PC-3 (cell line): ENCODE data around the gene DPYSL4. TPM values are rescaled to one million over a fixed set of nuclear protein-coding genes. Genes with fewer than 3 reads are reported as not detected.

Experiments used
- ATAC-seq: fragments of 200-7000 bp; cut with Tn5 transposase; 2 replicates; pipeline ENCODE4 v1.9.1; 2020; ENCODE audit warnings: mild to moderate bottlenecking, moderate library complexity
- BruUV-seq: library from RNA; stranded (reverse); fragments of 400-500 nt; replicated peaks from 2 replicates; lab custom pipeline; 2021; lab: Mats Ljungman, UMichigan
- CTCF ChIA-PET: fragments of 300-600 bp; sonication (Branson Sonifier 250); formaldehyde crosslinking; loops from one replicate; lab custom pipeline; 2022; ENCODE audit warnings: antibody characterized with exemption; lab: Charles Lee
- POLR2A ChIA-PET: fragments of 300-600 bp; sonication (Branson Sonifier 250); formaldehyde crosslinking; loops from one replicate; lab custom pipeline; 2022; ENCODE audit warnings: antibody characterized with exemption; ENCODE audit not compliant: unreplicated experiment; lab: Charles Lee
- DNase-seq: peaks from one replicate; pipeline ENCODE4 v3.0.0-alpha.2; 2015
- H2AFZ ChIP-seq: fragments of 300-600 bp; sonication (generic); 2 replicates; pipeline ENCODE4 v1.6.0; 2016; ENCODE audit warnings: antibody characterized with exemption, low read length
- H3F3A ChIP-seq: fragments of 300-600 bp; sonication (generic); one replicate; pipeline ENCODE4 v1.6.0; 2017; ENCODE audit warnings: antibody characterized with exemption, low read length, control low read depth, mild to moderate bottlenecking; ENCODE audit not compliant: unreplicated experiment
- H3K27ac ChIP-seq: fragments of 300-600 bp; sonication (generic); 2 replicates; pipeline ENCODE4 v1.5.1; 2016; ENCODE audit warnings: mild to moderate bottlenecking, low read length
- H3K27me3 ChIP-seq: fragments of 300-600 bp; sonication (generic); 2 replicates; pipeline ENCODE4 v1.6.1; 2016; ENCODE audit warnings: low read length, mixed read lengths
- H3K36me3 ChIP-seq: fragments of 300-600 bp; sonication (generic); 2 replicates; pipeline ENCODE4 v1.6.1; 2016; ENCODE audit warnings: low read depth, mixed run types, low read length, mixed read lengths
- H3K4me1 ChIP-seq: fragments of 300-600 bp; sonication (generic); 2 replicates; pipeline ENCODE4 v1.5.1; 2016; ENCODE audit warnings: low read length; ENCODE audit not compliant: insufficient read depth
- H3K4me2 ChIP-seq: fragments of 300-600 bp; sonication (generic); 2 replicates; pipeline ENCODE4 v1.6.0; 2016; ENCODE audit warnings: low read length
- H3K4me3 ChIP-seq: fragments of 300-600 bp; sonication (generic); 2 replicates; pipeline ENCODE4 v1.5.1; 2016; ENCODE audit warnings: mild to moderate bottlenecking, low read length, mixed read lengths
- H3K79me2 ChIP-seq: fragments of 300-600 bp; sonication (generic); 2 replicates; pipeline ENCODE4 v1.6.1; 2017; ENCODE audit warnings: low read length, mixed read lengths
- H3K9ac ChIP-seq: fragments of 300-600 bp; sonication (generic); 2 replicates; pipeline ENCODE4 v1.6.0; 2016; ENCODE audit warnings: mild to moderate bottlenecking, low read length
- H3K9me2 ChIP-seq: fragments of 300-600 bp; sonication (generic); replicated peaks from 2 replicates; pipeline ENCODE4 v1.6.1; 2016; ENCODE audit warnings: mixed run types, low read length, mixed read lengths
- H3K9me3 ChIP-seq: fragments of 300-600 bp; sonication (generic); 2 replicates; pipeline ENCODE4 v1.6.1; 2016; ENCODE audit warnings: low read length, mixed read lengths
- H4K20me1 ChIP-seq: fragments of 300-600 bp; sonication (generic); 2 replicates; pipeline ENCODE4 v1.6.1; 2016; ENCODE audit warnings: low read length, mixed read lengths
- EZH2 ChIP-seq: fragments of 300-600 bp; sonication (generic); IDR thresholded peaks from one replicate; pipeline ENCODE4 v1.6.1; 2017; ENCODE audit warnings: antibody characterized with exemption, mild to moderate bottlenecking, low read length; ENCODE audit not compliant: unreplicated experiment
- EZH2phosphoT487 ChIP-seq: fragments of 300-600 bp; sonication (generic); IDR thresholded peaks from 2 replicates; pipeline ENCODE4 v1.6.1; 2018; ENCODE audit warnings: mild to moderate bottlenecking, antibody characterized with exemption, low read length, borderline replicate concordance
- intact Hi-C: fragments of 100-400 bp; cut with micrococcal nuclease; formaldehyde crosslinking; loops from 2 replicates; pipeline ENCODE4 v1.9.0; 2023
- total RNA-seq: library from RNA; depleted of rRNA; stranded (reverse); fragments of >200 nt; gene quantifications from 2 replicates; pipeline ENCODE4 v1.2.3, GENCODE V29; 2014
- TF ChIP-seq, protein P1 (sequence below): fragments of 300-600 bp; sonication (generic); conservative IDR thresholded peaks from 2 replicates; pipeline ENCODE4 v1.5.1; 2017; ENCODE audit warnings: antibody characterized with exemption, low read depth, mild to moderate bottlenecking, low read length

DPYSL4 gene
- total RNA-seq, 1 experiment from 2014 or later = 10.2 TPM

DNA sequence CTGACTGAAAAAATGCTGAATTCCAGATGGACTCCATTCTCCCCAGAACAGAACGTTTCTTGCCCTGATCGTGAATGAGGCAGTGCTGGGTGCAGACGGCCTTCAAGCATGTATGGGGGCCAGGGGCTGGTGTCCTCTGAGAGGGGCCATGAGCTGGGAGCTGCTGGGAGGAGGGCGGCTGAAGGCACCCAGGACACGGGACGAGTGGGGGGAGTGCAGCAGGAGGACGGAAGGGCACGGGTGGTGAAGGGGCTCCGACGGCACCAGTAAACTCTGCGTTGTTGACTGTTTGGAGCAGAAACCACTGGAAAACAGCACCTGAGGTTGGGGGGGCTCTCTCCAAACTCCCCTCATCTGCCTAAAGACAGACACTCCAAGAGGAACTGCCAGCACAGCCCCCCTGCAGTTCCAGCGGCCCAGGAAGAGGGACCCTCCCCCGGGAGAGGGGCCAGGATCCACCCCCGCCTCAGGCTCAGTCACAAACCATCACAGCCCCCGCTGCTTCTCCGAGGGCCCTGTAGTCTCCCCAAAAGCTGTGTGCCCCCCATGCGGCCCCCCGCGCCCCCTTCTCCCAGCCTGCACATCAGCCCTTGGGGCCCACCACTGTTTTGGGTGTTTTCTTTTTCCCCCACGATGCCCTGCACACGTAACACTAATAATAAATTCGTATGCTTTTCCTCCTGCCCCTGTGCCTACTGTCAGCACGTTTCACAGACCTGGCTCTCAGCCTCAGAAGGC is 55.5 kb downstream of the DPYSL4 start:
- no peaks in the 10 kb centered on the region for H3K9me2 ChIP-seq
- H2AFZ ChIP-seq = no peak overlapping the region
- H4K20me1 ChIP-seq = no peaks in the 10 kb centered on the region
- DNase-seq (no peak), ATAC-seq (no peak)
- TF ChIP-seq EZH2phosphoT487 = no peak
- TF ChIP-seq EZH2 = no peak
- TF ChIP-seq, protein P1, sequence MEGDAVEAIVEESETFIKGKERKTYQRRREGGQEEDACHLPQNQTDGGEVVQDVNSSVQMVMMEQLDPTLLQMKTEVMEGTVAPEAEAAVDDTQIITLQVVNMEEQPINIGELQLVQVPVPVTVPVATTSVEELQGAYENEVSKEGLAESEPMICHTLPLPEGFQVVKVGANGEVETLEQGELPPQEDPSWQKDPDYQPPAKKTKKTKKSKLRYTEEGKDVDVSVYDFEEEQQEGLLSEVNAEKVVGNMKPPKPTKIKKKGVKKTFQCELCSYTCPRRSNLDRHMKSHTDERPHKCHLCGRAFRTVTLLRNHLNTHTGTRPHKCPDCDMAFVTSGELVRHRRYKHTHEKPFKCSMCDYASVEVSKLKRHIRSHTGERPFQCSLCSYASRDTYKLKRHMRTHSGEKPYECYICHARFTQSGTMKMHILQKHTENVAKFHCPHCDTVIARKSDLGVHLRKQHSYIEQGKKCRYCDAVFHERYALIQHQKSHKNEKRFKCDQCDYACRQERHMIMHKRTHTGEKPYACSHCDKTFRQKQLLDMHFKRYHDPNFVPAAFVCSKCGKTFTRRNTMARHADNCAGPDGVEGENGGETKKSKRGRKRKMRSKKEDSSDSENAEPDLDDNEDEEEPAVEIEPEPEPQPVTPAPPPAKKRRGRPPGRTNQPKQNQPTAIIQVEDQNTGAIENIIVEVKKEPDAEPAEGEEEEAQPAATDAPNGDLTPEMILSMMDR = no peak
- intact Hi-C loops = no loop called here
- H3K4me3 ChIP-seq = no peak overlapping the region
- no peaks in the 10 kb centered on the region for H3K36me3 ChIP-seq
- H3K9me3 ChIP-seq = no peaks in the 10 kb centered on the region
- H3F3A ChIP-seq = no peaks in the 10 kb centered on the region
- CTCF ChIA-PET = no interaction called here
- POLR2A ChIA-PET = no interaction called here
- no peak overlapping the region for H3K27ac ChIP-seq
- no peak overlapping the region for H3K9ac ChIP-seq
- H3K4me1 ChIP-seq = no peaks in the 10 kb centered on the region
- no peaks in the 10 kb centered on the region for H3K27me3 ChIP-seq
- BruUV-seq = no TSS peak
- no peak overlapping the region for H3K4me2 ChIP-seq
- no peaks in the 10 kb centered on the region for H3K79me2 ChIP-seq

DNA sequence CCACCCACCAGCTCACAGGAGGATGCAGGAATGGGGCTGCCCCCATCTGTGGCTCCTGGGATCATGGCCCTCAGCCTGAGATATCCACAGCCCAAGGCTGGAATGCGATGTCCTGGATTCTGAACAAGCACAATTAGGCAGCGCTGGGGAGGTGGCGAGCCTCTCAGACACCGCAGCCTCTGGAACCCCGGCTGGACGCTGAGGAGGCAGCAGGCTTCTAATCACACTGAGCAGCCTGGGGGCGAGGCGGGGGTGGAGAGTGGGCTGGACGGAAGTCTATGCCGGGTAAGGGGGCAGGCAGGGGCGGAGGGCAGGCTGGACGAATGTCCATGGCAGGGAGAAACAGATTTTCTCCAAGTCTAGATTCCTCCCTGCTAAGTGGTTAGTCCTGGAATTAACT is 56.4 kb downstream of the DPYSL4 start:
- intact Hi-C loops = no loop called here

More for the DNA sequence above, 56.4 kb downstream of the DPYSL4 start:
- H3K36me3 ChIP-seq = no peaks in the 10 kb centered on the region
- H2AFZ ChIP-seq = no peak overlapping the region
- ChIA-PET POLR2A (no interaction called here), CTCF (no interaction called here)
- no peaks in the 10 kb centered on the region for H3K9me2 ChIP-seq
- no peaks in the 10 kb centered on the region for H3F3A ChIP-seq
- no peak for ATAC-seq
- H3K27ac ChIP-seq = no peak overlapping the region
- no peaks in the 10 kb centered on the region for H3K9me3 ChIP-seq
- H3K27me3 ChIP-seq = no peaks in the 10 kb centered on the region
- no peak for DNase-seq
- no peak overlapping the region for H3K4me3 ChIP-seq
- BruUV-seq = no TSS peak
- H3K4me1 ChIP-seq = peaks cover 1% of the 10 kb centered on the region; the same call in 1 of the 2 replicates
- H3K9ac ChIP-seq = no peak overlapping the region
- no peaks in the 10 kb centered on the region for H3K79me2 ChIP-seq
- no peaks in the 10 kb centered on the region for H4K20me1 ChIP-seq
- no peak for TF ChIP-seq EZH2phosphoT487
- TF ChIP-seq, protein P1 = no peak
- no peak for TF ChIP-seq EZH2
- H3K4me2 ChIP-seq = no peak overlapping the region
